HAP-1 (cell line): ENCODE data around the gene DNAJC10.
"Not testable (repeated sequence)": the region's sequence is repeated elsewhere in the genome, so short reads cannot be mapped to it uniquely, and the experiment has no call there.

Experiments used
- DNase-seq, 2 experiments: peaks; one replicate each; pipeline ENCODE4 v3.0.0-alpha.2; 2016 to 2020; ENCODE audit warnings: low spot score in 2 of 2
- H3K27me3 ChIP-seq: fragments of 250-450 bp; sonication (Bioruptor Pico); 2 replicates; pipeline ENCODE4 v1.5.1; 2020; ENCODE audit warnings: low read depth, mild to moderate bottlenecking, moderate library complexity
- H3K36me3 ChIP-seq: fragments of 250-450 bp; sonication (Bioruptor Pico); replicated peaks from 2 replicates; pipeline ENCODE4 v1.5.1; 2020; ENCODE audit warnings: mild to moderate bottlenecking
- H3K4me1 ChIP-seq: fragments of 250-450 bp; sonication (Bioruptor Pico); 2 replicates; pipeline ENCODE4 v1.5.1; 2020; ENCODE audit warnings: mild to moderate bottlenecking
- H3K4me3 ChIP-seq: fragments of 250-450 bp; sonication (Bioruptor Pico); 2 replicates; pipeline ENCODE4 v1.5.1; 2020; ENCODE audit warnings: mild to moderate bottlenecking, moderate library complexity
- H3K9me3 ChIP-seq: fragments of 250-450 bp; sonication (Bioruptor Pico); 2 replicates; pipeline ENCODE4 v1.5.1; 2020; ENCODE audit warnings: mild to moderate bottlenecking, moderate library complexity
- in situ Hi-C: fragments of 300-500 bp; cut with MboI; formaldehyde crosslinking; loops from 3 replicates; pipeline ENCODE4 v1.14.3; 2020; ENCODE audit warnings: low sequenced_read_pairs, inconsistent platforms, mixed read lengths

Gene DNAJC10

DNA sequence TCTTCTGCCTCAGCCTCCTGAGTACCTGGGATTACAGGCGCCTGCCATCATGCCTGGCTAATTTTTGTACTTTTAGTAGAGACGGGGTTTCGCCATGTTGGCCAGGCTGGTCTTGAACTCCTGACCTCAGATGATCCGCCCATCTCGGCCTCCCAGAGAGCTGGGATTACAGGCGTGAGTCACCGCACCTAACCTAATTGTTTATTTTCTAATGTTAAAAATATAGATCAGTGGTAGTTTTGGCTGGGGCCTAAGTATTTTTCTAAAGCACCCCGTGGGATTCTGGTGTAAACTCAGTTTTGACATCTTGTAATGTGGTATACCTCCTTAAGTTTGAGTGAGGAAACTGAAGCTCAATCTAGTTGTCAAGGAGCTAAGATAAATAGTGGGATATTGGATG is 20.8 kb downstream of the DNAJC10 start:
- H3K9me3 ChIP-seq, DNase-seq, H3K27me3 ChIP-seq, in situ Hi-C loops, H3K4me1 ChIP-seq, H3K4me3 ChIP-seq: not testable (repeated sequence)
- peaks cover 17% of the 10 kb centered on the region for H3K36me3 ChIP-seq

DNA sequence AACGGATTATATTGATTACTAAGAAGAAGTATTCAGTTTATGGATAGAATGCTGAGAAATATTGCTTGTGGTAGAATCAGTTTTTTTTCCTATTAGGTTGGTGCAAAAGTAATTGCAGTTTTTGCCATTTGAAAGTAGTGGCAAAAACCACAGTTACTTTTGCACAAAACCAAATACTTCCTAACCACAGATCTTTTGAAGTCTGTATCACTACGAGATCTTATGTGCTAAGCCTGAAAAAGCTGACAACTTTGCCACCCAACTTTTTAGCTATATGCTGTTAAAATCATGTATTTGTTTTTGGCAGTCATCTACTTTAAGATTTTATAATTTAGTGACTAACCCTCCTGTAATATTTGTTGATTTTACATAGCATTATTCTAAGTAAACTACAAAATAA is 24.6 kb downstream of the DNAJC10 start:
- peaks cover 40% of the 10 kb centered on the region for H3K36me3 ChIP-seq
- in situ Hi-C loops, result no loop called here
- H3K4me3 ChIP-seq, result no peak overlapping the region
- H3K9me3 ChIP-seq, result no peaks in the 10 kb centered on the region
- H3K4me1 ChIP-seq, result 0 out of 2 replicates have a peak, but pooled peaks cover 5% of the 10 kb centered on the region
- no peaks in the 10 kb centered on the region for H3K27me3 ChIP-seq
- DNase-seq, result no peak

GRCh38 chr2:182741620-182742019 is 25.6 kb downstream of the DNAJC10 start:
- in situ Hi-C loops, result no loop called here
- Histone ChIP-seq H3K27me3 (no peaks in the 10 kb centered on the region), H3K4me3 (no peak overlapping the region), H3K9me3 (no peaks in the 10 kb centered on the region), H3K4me1 (0 out of 2 replicates have a peak, but pooled peaks cover 5% of the 10 kb centered on the region), H3K36me3 (peaks cover 43% of the 10 kb centered on the region)
- no peak for DNase-seq

DNA sequence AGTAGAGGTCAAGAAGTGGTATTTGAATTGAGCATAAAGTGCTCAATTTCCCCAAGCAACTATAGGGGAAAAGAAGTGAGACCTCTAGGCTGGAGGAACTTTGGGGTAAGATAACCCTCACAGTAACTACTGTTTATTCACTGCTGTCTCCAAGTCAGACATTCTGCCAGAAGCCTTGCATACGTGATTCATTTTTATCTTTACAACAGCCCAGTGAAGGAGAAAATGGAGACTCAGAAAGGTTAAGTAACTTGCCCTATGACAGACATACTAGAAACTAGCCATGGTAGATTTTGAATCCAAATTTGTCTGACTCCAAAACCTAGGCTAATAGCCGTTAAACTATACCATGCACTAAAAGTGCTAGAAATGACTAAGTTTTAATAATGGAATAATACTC is 28.4 kb downstream of the DNAJC10 start:
- H3K4me3 ChIP-seq, result no peak overlapping the region
- no peak for DNase-seq
- no peaks in the 10 kb centered on the region for H3K27me3 ChIP-seq
- 0 out of 2 replicates have a peak, but pooled peaks cover 4% of the 10 kb centered on the region for H3K4me1 ChIP-seq
- no peaks in the 10 kb centered on the region for H3K9me3 ChIP-seq
- peaks cover 35% of the 10 kb centered on the region for H3K36me3 ChIP-seq
- in situ Hi-C loops, result no loop called here

DNA sequence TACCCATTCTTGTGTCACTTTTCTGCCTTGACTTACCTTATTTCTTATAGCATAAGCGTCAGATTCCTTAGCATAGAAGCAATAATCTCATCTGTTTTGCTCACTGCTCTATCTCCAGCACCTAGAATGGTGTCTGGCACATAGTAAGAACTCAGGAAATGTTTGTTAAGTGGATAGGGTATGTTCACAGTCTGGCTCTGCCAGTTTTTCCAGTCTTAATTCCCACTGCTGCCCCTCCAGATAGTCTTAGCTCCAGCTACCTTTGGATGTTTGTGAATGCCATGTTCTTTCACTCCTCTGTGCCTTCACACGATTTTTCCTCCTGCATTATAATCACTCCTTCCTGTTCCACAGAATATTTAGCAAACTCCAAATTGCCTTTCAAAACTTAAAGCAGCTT is 29.0 kb downstream of the DNAJC10 start:
- Histone ChIP-seq H3K4me1 (no peaks in the 10 kb centered on the region), H3K36me3 (peaks cover 35% of the 10 kb centered on the region), H3K9me3 (no peaks in the 10 kb centered on the region), H3K4me3 (no peak overlapping the region), H3K27me3 (no peaks in the 10 kb centered on the region)
- no peak for DNase-seq
- in situ Hi-C loops, result no loop called here

GRCh38 chr2:182745894-182746293 is 29.8 kb downstream of the DNAJC10 start:
- in situ Hi-C loops, H3K4me3 ChIP-seq, H3K27me3 ChIP-seq, H3K4me1 ChIP-seq, H3K9me3 ChIP-seq, DNase-seq: not testable (repeated sequence)
- peaks cover 30% of the 10 kb centered on the region for H3K36me3 ChIP-seq

- no peaks in the 10 kb centered on the region for H3K4me1 ChIP-seq
- no peaks in the 10 kb centered on the region for H3K27me3 ChIP-seq
- no peaks in the 10 kb centered on the region for H3K9me3 ChIP-seq
- DNase-seq, result no peak
- in situ Hi-C loops, result loop anchor here (25.0 kb wide), 1 partner anchor 233 kb away; no protein-coding TSS in a partner anchor
- H3K4me3 ChIP-seq, result no peak overlapping the region
- H3K36me3 ChIP-seq, result peaks cover 21% of the 10 kb centered on the region
Measured at GRCh38 chr2:182754231-182754630, 38.2 kb downstream of the DNAJC10 start.

- no peaks in the 10 kb centered on the region for H3K9me3 ChIP-seq
- H3K36me3 ChIP-seq, result peaks cover 37% of the 10 kb centered on the region
- no peaks in the 10 kb centered on the region for H3K4me1 ChIP-seq
- no peak for DNase-seq
- no peaks in the 10 kb centered on the region for H3K27me3 ChIP-seq
- in situ Hi-C loops, result loop anchor here (25.0 kb wide), 1 partner anchor 229 kb away; no protein-coding TSS in a partner anchor
- H3K4me3 ChIP-seq, result no peak overlapping the region
Measured at GRCh38 chr2:182758379-182758778, 42.3 kb downstream of the DNAJC10 start.

GRCh38 chr2:182761903-182762302 is 45.8 kb downstream of the DNAJC10 start:
- Histone ChIP-seq H3K4me3 (no peak overlapping the region), H3K36me3 (peaks cover 39% of the 10 kb centered on the region), H3K4me1 (no peaks in the 10 kb centered on the region), H3K9me3 (no peaks in the 10 kb centered on the region), H3K27me3 (no peaks in the 10 kb centered on the region)
- no peak for DNase-seq
- in situ Hi-C loops, result loop anchor here (25.0 kb wide), 1 partner anchor 225 kb away; no protein-coding TSS in a partner anchor

DNA sequence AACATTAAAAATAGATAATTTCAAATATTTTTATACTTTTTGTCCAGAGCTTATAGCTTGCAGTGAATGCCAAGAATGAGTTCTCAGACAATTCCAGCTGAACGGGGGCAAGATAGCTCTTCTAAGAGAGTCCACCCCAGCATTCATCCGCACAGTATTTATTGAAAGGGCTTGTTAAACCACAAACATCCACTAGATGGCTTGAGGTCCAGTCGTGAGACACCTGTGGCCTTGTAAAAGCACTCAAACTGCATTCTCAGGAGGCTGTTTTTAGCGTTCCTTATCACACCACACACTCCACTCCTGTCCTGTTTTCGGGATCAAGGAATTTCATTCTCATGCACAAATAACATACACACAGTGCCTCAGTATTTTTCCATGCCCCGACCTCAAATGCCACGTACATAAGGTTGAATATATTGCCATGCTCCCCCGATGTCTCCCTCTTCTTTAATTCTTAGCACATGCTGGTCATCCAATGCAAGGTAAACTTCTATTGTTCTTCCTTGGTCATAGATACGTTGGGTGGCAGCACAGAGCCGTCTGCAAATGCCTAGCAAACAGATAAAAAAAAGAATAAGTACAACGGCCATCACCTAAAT is 47.4 kb downstream of the DNAJC10 start:
- DNase-seq, result peak; percentile 44 to 48
- no peak overlapping the region for H3K4me3 ChIP-seq
- in situ Hi-C loops, result loop anchor here (25.0 kb wide), 1 partner anchor 224 kb away; no protein-coding TSS in a partner anchor
- H3K4me1 ChIP-seq, result no peaks in the 10 kb centered on the region
- H3K36me3 ChIP-seq, result peaks cover 28% of the 10 kb centered on the region
- no peaks in the 10 kb centered on the region for H3K27me3 ChIP-seq
- no peaks in the 10 kb centered on the region for H3K9me3 ChIP-seq

DNA sequence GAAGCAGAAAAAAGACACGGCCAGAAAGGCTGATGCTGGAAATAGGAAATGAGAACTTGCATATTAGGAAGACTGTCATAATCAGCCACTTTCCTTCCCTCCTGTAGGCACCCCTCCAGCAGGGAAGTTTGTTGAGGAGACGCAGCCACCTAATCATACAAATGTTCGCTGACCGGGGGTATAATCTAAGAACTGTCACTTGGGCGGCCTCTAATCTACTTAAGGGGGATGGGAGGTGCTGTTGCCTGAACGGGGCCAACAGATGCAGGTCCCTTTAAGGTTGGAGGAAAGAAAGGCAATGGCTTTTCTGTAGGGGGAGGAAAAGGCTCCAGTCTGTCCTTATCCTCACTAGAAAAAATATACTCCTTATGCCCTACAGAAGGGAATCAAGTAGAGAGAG is 50.6 kb downstream of the DNAJC10 start:
- DNase-seq, result no peak
- in situ Hi-C loops, result loop anchor here (25.0 kb wide), 1 partner anchor 221 kb away; no protein-coding TSS in a partner anchor
- H3K9me3 ChIP-seq, result peaks cover 5% of the 10 kb centered on the region; the same call in 1 of the 2 replicates
- peaks cover 16% of the 10 kb centered on the region for H3K36me3 ChIP-seq
- no peaks in the 10 kb centered on the region for H3K4me1 ChIP-seq
- no peak overlapping the region for H3K4me3 ChIP-seq
- no peaks in the 10 kb centered on the region for H3K27me3 ChIP-seq

DNA sequence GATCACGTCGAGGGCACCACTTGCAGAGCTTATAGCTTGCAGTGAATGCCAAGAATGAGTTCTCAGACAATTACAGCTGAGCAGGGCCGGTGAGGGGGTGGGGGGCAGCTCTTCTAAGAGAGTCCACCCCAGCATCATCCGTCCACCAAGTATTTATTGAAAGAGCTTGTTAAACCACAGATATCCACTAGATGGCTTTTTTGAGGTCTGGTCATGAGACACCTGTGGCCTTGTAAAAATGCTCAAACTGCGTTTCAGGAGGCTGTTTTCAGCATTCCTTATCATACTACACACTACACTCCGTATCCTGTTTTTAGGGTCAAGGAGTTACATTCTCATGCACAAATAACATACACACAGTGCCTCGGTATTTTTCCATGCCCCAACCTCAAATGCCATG is 51.5 kb downstream of the DNAJC10 start:
- Histone ChIP-seq H3K27me3 (no peaks in the 10 kb centered on the region), H3K4me1 (no peaks in the 10 kb centered on the region), H3K4me3 (no peak overlapping the region), H3K36me3 (peaks cover 16% of the 10 kb centered on the region), H3K9me3 (peaks cover 5% of the 10 kb centered on the region; the same call in 1 of the 2 replicates)
- DNase-seq, result peak; percentile 9 to 28
- in situ Hi-C loops, result loop anchor here (25.0 kb wide), 1 partner anchor 220 kb away; no protein-coding TSS in a partner anchor

- not testable (repeated sequence) for H3K9me3 ChIP-seq, H3K4me3 ChIP-seq, H3K27me3 ChIP-seq, DNase-seq, H3K4me1 ChIP-seq
- in situ Hi-C loops, result loop anchor here (25.0 kb wide), 1 partner anchor 218 kb away; no protein-coding TSS in a partner anchor
- peaks cover 10% of the 10 kb centered on the region; the same call in 1 of the 2 replicates for H3K36me3 ChIP-seq
Measured at GRCh38 chr2:182768950-182769349, 52.9 kb downstream of the DNAJC10 start.

GRCh38 chr2:182779323-182779722 is 63.3 kb downstream of the DNAJC10 start:
- no peaks in the 10 kb centered on the region for H3K9me3 ChIP-seq
- H3K4me1 ChIP-seq, result no peaks in the 10 kb centered on the region
- H3K27me3 ChIP-seq, result no peaks in the 10 kb centered on the region
- no peak overlapping the region for H3K4me3 ChIP-seq
- in situ Hi-C loops, result no loop called here
- peaks cover 4% of the 10 kb centered on the region; the same call in 1 of the 2 replicates for H3K36me3 ChIP-seq
- DNase-seq, result no peak
